Lower leg skin (tissue), 3 donors: ENCODE measurements around the gene ADGRG6.

Experiments
- POLR2A ChIP-seq, 2 donors: fragments of 450-650 bp; IDR thresholded peaks; one replicate each; pipeline ENCODE4 v1.6.1; 2016 to 2017; ENCODE audit warnings: antibody characterized with exemption in 2 of 2, mild to moderate bottlenecking in 1 of 2, moderate library complexity in 1 of 2
- TF ChIP-seq, protein P1 (sequence below), 3 donors: fragments of 450-650 bp; IDR thresholded peaks; one replicate each; pipeline ENCODE4 v1.5.1; 2016; ENCODE audit warnings: antibody characterized with exemption in 3 of 3, mild to moderate bottlenecking in 3 of 3, moderate library complexity in 2 of 3

DNA sequence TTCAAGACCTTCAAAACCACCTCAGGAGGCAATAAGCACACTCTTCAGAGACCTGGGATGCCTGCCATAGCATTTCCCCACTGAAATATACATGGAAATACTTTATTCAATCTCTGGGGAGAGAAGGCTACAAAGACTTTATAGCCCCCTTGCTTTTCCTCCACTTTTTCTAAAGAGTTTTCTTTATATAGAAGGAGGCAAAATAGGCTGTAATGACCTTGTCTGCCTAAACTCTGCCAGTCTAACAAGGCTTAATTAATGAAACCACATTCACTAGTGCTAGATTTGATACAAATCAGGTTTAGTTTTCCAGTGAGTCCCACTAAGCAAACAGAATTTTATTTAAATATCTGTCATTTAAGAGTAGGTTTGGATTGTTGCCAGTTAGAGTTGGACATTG, 114.9 kb downstream of the ADGRG6 start:
- TF ChIP-seq, protein P1, sequence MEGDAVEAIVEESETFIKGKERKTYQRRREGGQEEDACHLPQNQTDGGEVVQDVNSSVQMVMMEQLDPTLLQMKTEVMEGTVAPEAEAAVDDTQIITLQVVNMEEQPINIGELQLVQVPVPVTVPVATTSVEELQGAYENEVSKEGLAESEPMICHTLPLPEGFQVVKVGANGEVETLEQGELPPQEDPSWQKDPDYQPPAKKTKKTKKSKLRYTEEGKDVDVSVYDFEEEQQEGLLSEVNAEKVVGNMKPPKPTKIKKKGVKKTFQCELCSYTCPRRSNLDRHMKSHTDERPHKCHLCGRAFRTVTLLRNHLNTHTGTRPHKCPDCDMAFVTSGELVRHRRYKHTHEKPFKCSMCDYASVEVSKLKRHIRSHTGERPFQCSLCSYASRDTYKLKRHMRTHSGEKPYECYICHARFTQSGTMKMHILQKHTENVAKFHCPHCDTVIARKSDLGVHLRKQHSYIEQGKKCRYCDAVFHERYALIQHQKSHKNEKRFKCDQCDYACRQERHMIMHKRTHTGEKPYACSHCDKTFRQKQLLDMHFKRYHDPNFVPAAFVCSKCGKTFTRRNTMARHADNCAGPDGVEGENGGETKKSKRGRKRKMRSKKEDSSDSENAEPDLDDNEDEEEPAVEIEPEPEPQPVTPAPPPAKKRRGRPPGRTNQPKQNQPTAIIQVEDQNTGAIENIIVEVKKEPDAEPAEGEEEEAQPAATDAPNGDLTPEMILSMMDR (IDR thresholded peaks at IDR 0.05): no peak
- no peak for TF ChIP-seq POLR2A (IDR thresholded peaks at IDR 0.05)
